Measurements from ENCODE around the gene FBLN2.

Gene FBLN2

GRCh38 chr3:13622356-13622755, 73.4 kb downstream of the FBLN2 start:
- DNase-seq (ENCODE audit: low read depth, low spot score): no peak

- DNase-seq (ENCODE audit: low read depth, low spot score): no peak
Measured at GRCh38 chr3:13623101-13623654, 74.3 kb downstream of the FBLN2 start.

DNA sequence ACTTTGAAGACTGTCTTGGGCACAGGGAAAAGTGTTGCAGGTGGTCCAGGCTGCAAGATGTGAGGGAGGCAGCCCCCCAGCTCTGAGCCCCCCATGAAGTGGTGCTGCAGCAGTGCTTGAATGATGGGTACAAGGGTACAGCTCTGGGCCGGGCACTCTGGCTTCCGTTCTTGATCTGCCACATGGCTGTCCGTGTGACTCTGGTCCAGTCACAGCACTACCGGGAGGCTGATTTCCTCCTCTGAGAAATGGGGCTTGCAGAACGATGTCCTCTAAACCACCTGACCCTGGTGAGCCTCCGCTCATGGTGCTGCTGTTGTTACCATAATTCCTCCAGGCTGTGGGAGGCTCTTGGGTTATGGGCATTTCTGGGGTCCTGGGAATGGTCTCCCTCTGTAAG, 75.1 kb downstream of the FBLN2 start:
- no peak for DNase-seq (ENCODE audit: low read depth, low spot score)

GRCh38 chr3:13624671-13625125, 75.8 kb downstream of the FBLN2 start:
- DNase-seq (ENCODE audit: low read depth, low spot score): no peak

- DNase-seq (ENCODE audit: low read depth, low spot score): no peak
Measured at GRCh38 chr3:13626396-13626795, 77.5 kb downstream of the FBLN2 start.

- DNase-seq (ENCODE audit: low read depth, low spot score): no peak
Measured at GRCh38 chr3:13626915-13627460, 78.1 kb downstream of the FBLN2 start.

GRCh38 chr3:13627681-13628080, 78.8 kb downstream of the FBLN2 start:
- no peak for DNase-seq (ENCODE audit: low read depth, low spot score)

- DNase-seq (ENCODE audit: low read depth, low spot score): no peak
Measured at GRCh38 chr3:13628432-13628831, 79.5 kb downstream of the FBLN2 start.

- no peak for DNase-seq (ENCODE audit: low read depth, low spot score)
Measured at GRCh38 chr3:13628841-13629551, 80.1 kb downstream of the FBLN2 start.

DNA sequence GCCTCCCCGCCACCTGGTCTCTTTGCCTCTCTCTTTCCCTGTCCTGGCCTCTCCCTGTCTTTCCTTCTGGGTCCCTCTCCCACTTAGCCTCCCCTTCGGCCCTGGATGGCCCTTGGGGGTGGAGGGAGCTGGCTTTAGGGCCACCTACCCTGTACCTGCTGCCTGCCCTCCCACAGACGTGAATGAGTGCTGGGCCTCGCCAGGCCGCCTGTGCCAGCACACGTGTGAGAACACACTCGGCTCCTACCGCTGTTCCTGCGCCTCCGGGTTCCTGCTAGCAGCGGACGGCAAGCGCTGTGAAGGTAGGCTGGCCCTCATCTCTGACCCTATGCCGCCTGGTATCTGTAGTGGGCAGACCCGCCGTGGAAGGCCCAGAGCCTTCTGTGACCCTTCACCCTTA, 80.7 kb downstream of the FBLN2 start:
- no peak for DNase-seq (ENCODE audit: low read depth, low spot score)

- DNase-seq (ENCODE audit: low read depth, low spot score): no peak
Measured at GRCh38 chr3:13631256-13631655, 82.3 kb downstream of the FBLN2 start.

- no peak for DNase-seq (ENCODE audit: low read depth, low spot score)
Measured at GRCh38 chr3:13633176-13633575, 84.3 kb downstream of the FBLN2 start.

- DNase-seq (ENCODE audit: low read depth, low spot score): no peak
Measured at GRCh38 chr3:13634151-13634550, 85.2 kb downstream of the FBLN2 start.

DNA sequence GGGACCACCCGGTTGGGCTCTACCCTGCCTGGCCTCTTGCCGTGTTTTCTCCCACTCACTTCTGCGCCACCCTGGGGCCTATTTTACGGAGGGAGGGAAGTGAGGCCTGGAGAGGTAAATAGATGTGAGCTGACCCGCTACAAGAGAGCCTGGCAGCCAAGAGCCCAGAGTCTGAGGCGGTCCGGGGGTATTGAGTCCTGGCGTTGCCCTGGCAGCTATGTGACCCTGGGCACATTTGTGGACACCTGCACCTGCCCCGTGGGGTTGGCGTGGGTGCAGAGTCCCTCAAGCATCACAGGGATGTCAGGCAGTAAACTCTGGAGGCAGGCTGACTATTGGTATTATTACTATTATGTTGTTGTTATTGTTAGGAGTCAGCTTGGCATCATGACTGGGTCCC, 85.7 kb downstream of the FBLN2 start:
- no peak for DNase-seq (ENCODE audit: low read depth, low spot score)

- no peak for DNase-seq (ENCODE audit: low read depth, low spot score)
Measured at GRCh38 chr3:13636186-13636585, 87.3 kb downstream of the FBLN2 start.

GRCh38 chr3:13636874-13637273, 87.9 kb downstream of the FBLN2 start:
- DNase-seq (ENCODE audit: low read depth, low spot score): no peak

GRCh38 chr3:13637311-13637891, 88.5 kb downstream of the FBLN2 start:
- DNase-seq (ENCODE audit: low read depth, low spot score): no peak

- no peak for DNase-seq (ENCODE audit: low read depth, low spot score)
Measured at GRCh38 chr3:13637953-13638352, 89.0 kb downstream of the FBLN2 start.

DNA sequence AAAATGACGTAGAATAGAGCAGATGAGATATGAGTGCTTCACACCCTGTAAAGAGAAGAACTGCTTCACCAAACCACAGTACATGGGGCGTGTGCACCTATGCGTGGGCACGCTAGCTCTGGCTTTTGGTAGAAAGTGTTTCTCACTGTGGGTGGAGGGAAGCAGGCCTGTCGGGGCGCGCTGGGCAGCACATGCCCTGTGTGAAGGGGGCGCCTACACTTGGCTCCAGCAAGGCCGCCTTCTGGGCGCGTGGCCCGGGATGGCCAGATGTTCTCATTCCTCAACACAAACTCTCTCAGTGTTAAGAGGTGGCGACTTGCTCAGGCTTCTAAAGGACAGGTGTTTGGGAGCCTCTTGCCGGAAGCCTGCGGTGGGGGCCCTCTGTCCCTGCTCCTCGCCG, 90.0 kb downstream of the FBLN2 start:
- DNase-seq (ENCODE audit: low read depth, low spot score): no peak

- no peak for DNase-seq (ENCODE audit: low read depth, low spot score)
Measured at GRCh38 chr3:13642597-13642996, 93.7 kb downstream of the FBLN2 start.

DNA sequence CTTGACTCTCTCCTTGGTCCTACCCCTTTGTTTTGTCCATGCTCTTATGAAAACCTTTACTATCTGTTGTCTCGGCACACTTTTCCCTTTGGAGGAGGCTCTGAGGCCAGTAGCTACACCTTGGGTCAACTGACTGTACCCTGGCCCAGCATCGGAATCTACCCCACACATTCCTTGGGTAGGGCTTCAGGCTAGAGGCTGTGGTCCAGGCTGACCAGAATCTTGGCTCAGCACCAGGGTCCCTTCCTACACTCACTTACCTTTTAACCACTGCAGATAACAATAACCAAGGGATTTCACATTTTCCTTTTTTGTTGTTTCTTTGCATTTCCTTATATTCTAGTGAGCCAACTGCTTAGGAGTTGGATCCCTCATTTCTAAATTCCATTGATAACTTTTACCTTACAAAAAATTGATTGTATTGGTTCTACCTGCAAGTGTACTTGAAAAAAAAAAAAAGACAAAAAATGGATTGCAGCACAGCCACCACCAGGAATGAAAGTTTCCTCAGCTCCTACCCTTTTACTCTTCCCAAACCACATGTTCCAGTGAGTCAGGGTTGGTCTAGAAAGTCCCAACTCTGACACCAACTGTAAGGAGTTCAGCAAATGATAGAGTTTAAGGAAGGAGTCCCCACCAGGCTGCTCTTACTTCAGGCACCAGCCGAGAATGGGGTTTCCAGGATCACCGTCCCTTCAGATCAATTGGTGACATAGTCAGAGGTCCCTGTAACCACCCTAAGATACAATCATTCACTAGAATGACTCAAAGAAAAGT, 95.6 kb downstream of the FBLN2 start:
- no peak for DNase-seq (ENCODE audit: low read depth, low spot score)

Measured in ELF-1 (cell line).